Right lobe of liver (tissue), 4 donors: ENCODE measurements around the gene TMEM131L.

Source experiments
- POLR2A ChIP-seq: fragments of 450-650 bp; IDR thresholded peaks from one replicate; pipeline ENCODE4 v1.6.1; 2017; ENCODE audit warnings: antibody characterized with exemption, mild to moderate bottlenecking
- TF ChIP-seq, protein P1 (sequence below), 4 donors: fragments of 200-600 bp in 3 of 4; fragments of 450-650 bp in 1 of 4; IDR thresholded peaks; one replicate each; pipeline versions ENCODE4 v1.5.1 to v1.8.0; 2016 to 2022; ENCODE audit warnings: antibody characterized with exemption in 4 of 4, mild to moderate bottlenecking in 2 of 4
- donor health status: DM: no; HTN: no; CAD: no.
- donor health status: DM: no; HTN: no; CAD: no.
- donor health status: DM: no; HTN: yes; CAD: no.

DNA sequence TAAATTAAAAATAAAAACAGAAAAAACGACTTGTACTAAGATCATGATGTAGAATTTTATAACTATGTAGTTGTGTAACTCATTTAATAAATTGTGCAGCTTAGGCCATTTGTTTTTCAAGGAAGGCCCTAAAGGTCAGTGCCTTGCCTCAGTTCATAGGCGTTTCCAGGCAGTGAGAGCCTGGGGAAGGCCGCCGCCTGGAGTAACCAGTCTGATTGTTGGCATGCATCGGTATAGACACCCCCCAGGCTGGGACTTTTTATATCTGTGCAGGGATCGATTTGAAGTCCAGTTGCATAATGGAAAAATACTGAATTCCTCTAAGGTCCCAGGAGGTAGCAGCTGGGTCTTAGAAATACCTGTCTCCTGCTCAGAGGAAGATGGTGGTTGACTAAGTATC, 77.2 kb downstream of the TMEM131L start:
- TF ChIP-seq, protein P1, sequence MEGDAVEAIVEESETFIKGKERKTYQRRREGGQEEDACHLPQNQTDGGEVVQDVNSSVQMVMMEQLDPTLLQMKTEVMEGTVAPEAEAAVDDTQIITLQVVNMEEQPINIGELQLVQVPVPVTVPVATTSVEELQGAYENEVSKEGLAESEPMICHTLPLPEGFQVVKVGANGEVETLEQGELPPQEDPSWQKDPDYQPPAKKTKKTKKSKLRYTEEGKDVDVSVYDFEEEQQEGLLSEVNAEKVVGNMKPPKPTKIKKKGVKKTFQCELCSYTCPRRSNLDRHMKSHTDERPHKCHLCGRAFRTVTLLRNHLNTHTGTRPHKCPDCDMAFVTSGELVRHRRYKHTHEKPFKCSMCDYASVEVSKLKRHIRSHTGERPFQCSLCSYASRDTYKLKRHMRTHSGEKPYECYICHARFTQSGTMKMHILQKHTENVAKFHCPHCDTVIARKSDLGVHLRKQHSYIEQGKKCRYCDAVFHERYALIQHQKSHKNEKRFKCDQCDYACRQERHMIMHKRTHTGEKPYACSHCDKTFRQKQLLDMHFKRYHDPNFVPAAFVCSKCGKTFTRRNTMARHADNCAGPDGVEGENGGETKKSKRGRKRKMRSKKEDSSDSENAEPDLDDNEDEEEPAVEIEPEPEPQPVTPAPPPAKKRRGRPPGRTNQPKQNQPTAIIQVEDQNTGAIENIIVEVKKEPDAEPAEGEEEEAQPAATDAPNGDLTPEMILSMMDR (IDR thresholded peaks at IDR 0.05): no peak
- TF ChIP-seq POLR2A: no peak
